Measurements from ENCODE around the gene LTF.

GRCh38 chr3:46462511-46462910, 2.2 kb downstream of the LTF start:
- no peak for TF ChIP-seq CTCF (conservative IDR thresholded peaks at IDR 0.05)
- TF ChIP-seq EZH2 (IDR thresholded peaks at IDR 0.05; ENCODE audit: low read depth), result no peak
